Measurements from ENCODE around the gene EIF4G3. TPM values are rescaled to one million over a fixed set of nuclear protein-coding genes. Genes with fewer than 3 reads are reported as not detected.

The EIF4G3 gene
- total and polyA plus RNA-seq, 2 donors (not counting 3 experiments of a cell fraction or from before 2014, with no cell fraction given), result 40.7 to 78.5 TPM

DNA sequence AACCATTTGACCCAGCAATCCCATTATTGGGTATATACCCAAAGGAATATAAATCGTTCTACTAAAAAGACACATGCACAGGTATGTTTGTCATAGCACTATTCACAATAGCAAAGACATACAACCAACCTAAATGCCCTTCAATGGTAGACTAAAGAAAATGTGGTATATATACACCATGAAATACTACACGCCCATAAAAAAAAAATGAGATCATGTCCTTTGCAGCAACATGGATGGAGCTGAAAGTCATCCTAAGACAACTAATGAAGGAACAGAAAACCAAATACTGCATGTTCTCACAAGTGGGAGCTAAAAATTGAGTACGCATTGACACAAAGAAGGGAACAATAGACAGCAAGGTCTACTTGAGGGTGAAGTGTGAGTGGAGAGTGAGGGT is 72.0 kb downstream of the EIF4G3 start:
- CTCF ChIA-PET, result interaction anchor here (1.3 kb wide), 1 partner anchor 14 kb away, joined by 3 read pairs; no protein-coding TSS in a partner anchor

DNA sequence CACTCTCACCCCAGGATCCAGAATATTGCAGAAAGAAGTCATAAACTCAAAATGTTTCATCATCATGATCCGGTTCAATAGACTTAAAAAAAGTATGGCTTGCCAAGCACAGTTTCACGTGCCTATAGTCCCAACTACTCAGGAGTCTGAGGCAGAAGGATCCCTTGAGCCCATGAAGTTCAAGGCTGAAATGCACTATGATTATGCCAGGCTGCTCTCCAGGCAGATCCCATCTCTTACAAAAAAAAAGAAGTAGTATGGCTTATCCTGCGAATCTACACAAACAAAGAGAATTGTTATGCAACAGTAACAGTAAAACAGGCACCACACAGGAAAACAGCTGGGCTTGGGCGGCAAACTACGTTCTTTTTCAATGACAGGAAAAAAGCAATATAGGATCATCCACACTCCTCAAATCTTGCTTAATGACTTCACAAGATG is 76.2 kb downstream of the EIF4G3 start:
- Histone ChIP-seq H3K27me3 (ENCODE audit: control insufficient read depth in 2 of 2, insufficient read depth in 2 of 2, low read length in 2 of 2) (no peaks in the 10 kb centered on the region), H3K9ac (replicated peaks; ENCODE audit: extremely low read depth, insufficient read depth, low read length) (no peak overlapping the region), H2AFZ (ENCODE audit: low read depth, low read length) (no peak overlapping the region), H3K9me3 (replicated peaks; ENCODE audit: control insufficient read depth, insufficient read depth, low read length) (no peaks in the 10 kb centered on the region), H3K4me1 (ENCODE audit: control insufficient read depth, extremely low read depth, insufficient read depth, low read length) (peaks cover 30% of the 10 kb centered on the region), H4K20me1 (replicated peaks; ENCODE audit: control insufficient read depth, extremely low read depth, insufficient read depth, low read length) (no peaks in the 10 kb centered on the region), H3K4me2 (ENCODE audit: insufficient read depth, low read length) (no peak overlapping the region), H3K27ac (ENCODE audit: insufficient read depth, low read depth, low read length) (no peak overlapping the region), H3K79me2 (ENCODE audit: control insufficient read depth, insufficient read depth, low read length) (peaks cover 28% of the 10 kb centered on the region), H3K9me1 (replicated peaks; ENCODE audit: control insufficient read depth, extremely low read depth, insufficient read depth, low read length) (no peaks in the 10 kb centered on the region), H3K4me3 (replicated peaks in 1 of 3; ENCODE audit: insufficient read depth in 1 of 3, low read depth in 1 of 3, low read length in 3 of 3) (no peak overlapping the region), H3K36me3 (ENCODE audit: control insufficient read depth in 2 of 2, extremely low read depth in 1 of 2, insufficient read depth in 2 of 2, low read length in 2 of 2) (no peaks in the 10 kb centered on the region)
- POLR2A ChIA-PET, result no interaction called here
- TF ChIP-seq FOS (IDR thresholded peaks at IDR 0.05; ENCODE audit: borderline replicate concordance, insufficient read depth, low read length) (no peak), GATA2 (IDR thresholded peaks at IDR 0.05; ENCODE audit: insufficient read depth, insufficient read length, low read depth, low read length) (no peak), MYC (IDR thresholded peaks at IDR 0.05; ENCODE audit: low read depth, low read length) (no peak), EZH2 (IDR thresholded peaks at IDR 0.05; ENCODE audit: borderline replicate concordance, low read depth, low read length, severe bottlenecking) (no peak), POLR2AphosphoS5 (IDR thresholded peaks at IDR 0.05; ENCODE audit: insufficient read depth, low read depth, low read length) (no peak), POLR2A (IDR thresholded peaks at IDR 0.05; ENCODE audit: low read depth, low read length) (no peak), JUN (IDR thresholded peaks at IDR 0.05; ENCODE audit: borderline replicate concordance, insufficient read depth, insufficient read length, low read depth) (no peak)
- TF ChIP-seq, protein P1, sequence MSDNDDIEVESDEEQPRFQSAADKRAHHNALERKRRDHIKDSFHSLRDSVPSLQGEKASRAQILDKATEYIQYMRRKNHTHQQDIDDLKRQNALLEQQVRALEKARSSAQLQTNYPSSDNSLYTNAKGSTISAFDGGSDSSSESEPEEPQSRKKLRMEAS (IDR thresholded peaks at IDR 0.05; ENCODE audit: insufficient read depth, insufficient read length), result no peak
- TF ChIP-seq, protein P2, sequence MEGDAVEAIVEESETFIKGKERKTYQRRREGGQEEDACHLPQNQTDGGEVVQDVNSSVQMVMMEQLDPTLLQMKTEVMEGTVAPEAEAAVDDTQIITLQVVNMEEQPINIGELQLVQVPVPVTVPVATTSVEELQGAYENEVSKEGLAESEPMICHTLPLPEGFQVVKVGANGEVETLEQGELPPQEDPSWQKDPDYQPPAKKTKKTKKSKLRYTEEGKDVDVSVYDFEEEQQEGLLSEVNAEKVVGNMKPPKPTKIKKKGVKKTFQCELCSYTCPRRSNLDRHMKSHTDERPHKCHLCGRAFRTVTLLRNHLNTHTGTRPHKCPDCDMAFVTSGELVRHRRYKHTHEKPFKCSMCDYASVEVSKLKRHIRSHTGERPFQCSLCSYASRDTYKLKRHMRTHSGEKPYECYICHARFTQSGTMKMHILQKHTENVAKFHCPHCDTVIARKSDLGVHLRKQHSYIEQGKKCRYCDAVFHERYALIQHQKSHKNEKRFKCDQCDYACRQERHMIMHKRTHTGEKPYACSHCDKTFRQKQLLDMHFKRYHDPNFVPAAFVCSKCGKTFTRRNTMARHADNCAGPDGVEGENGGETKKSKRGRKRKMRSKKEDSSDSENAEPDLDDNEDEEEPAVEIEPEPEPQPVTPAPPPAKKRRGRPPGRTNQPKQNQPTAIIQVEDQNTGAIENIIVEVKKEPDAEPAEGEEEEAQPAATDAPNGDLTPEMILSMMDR (IDR thresholded peaks at IDR 0.05; ENCODE audit: extremely low read depth in 1 of 2, insufficient read depth in 1 of 2, low read depth in 1 of 2, low read length in 2 of 2), result no peak
- intact Hi-C loops (cut with micrococcal nuclease), result no loop called here
- FAIRE-seq (peak; percentile 31), DNase-seq (ENCODE audit: low read depth, low spot score) (peak; percentile 75)
- BruUV-seq (replicated peaks), result no TSS peak
- CTCF ChIA-PET, result interaction anchor here (1.8 kb wide), 1 partner anchor 28 kb away, joined by 4 read pairs; no protein-coding TSS in a partner anchor
- dilution Hi-C loops (cut with MboI; ENCODE audit: extremely low pct_ligation_motif_present, low sequenced_read_pairs), result no loop called here

More for the DNA sequence above, 72.0 kb downstream of the EIF4G3 start:
- intact Hi-C loops (cut with micrococcal nuclease) (no loop called here), dilution Hi-C loops (cut with MboI; ENCODE audit: extremely low pct_ligation_motif_present, low sequenced_read_pairs) (no loop called here)
- Histone ChIP-seq H3K9me1 (replicated peaks; ENCODE audit: control insufficient read depth, extremely low read depth, insufficient read depth, low read length) (no peaks in the 10 kb centered on the region), H4K20me1 (replicated peaks; ENCODE audit: control insufficient read depth, extremely low read depth, insufficient read depth, low read length) (no peaks in the 10 kb centered on the region), H3K4me2 (ENCODE audit: insufficient read depth, low read length) (no peak overlapping the region), H3K4me1 (ENCODE audit: control insufficient read depth, extremely low read depth, insufficient read depth, low read length) (peaks cover 17% of the 10 kb centered on the region), H3K27me3 (ENCODE audit: control insufficient read depth in 2 of 2, insufficient read depth in 2 of 2, low read length in 2 of 2) (no peaks in the 10 kb centered on the region), H3K27ac (ENCODE audit: insufficient read depth, low read depth, low read length) (no peak overlapping the region), H3K9me3 (replicated peaks; ENCODE audit: control insufficient read depth, insufficient read depth, low read length) (no peaks in the 10 kb centered on the region), H2AFZ (ENCODE audit: low read depth, low read length) (no peak overlapping the region), H3K9ac (replicated peaks; ENCODE audit: extremely low read depth, insufficient read depth, low read length) (no peak overlapping the region), H3K36me3 (ENCODE audit: control insufficient read depth in 2 of 2, extremely low read depth in 1 of 2, insufficient read depth in 2 of 2, low read length in 2 of 2) (no peaks in the 10 kb centered on the region), H3K79me2 (ENCODE audit: control insufficient read depth, insufficient read depth, low read length) (peaks cover 14% of the 10 kb centered on the region), H3K4me3 (replicated peaks in 1 of 3; ENCODE audit: insufficient read depth in 1 of 3, low read depth in 1 of 3, low read length in 3 of 3) (no peak overlapping the region)
- TSS peak; percentile 3 for BruUV-seq (replicated peaks)
- POLR2A ChIA-PET, result interaction anchor here (0.6 kb wide), 1 partner anchor 565 kb away, joined by 3 read pairs; no protein-coding TSS in a partner anchor
- no peak for DNase-seq (ENCODE audit: low read depth, low spot score)
- no peak for FAIRE-seq
- no peak for TF ChIP-seq JUN (IDR thresholded peaks at IDR 0.05; ENCODE audit: borderline replicate concordance, insufficient read depth, insufficient read length, low read depth)
- TF ChIP-seq, protein P1 (IDR thresholded peaks at IDR 0.05; ENCODE audit: insufficient read depth, insufficient read length), result no peak
- TF ChIP-seq POLR2A (IDR thresholded peaks at IDR 0.05; ENCODE audit: low read depth, low read length), result no peak
- TF ChIP-seq, protein P2 (IDR thresholded peaks at IDR 0.05; ENCODE audit: extremely low read depth in 1 of 2, insufficient read depth in 1 of 2, low read depth in 1 of 2, low read length in 2 of 2), result no peak

Measured in endothelial cell of umbilical vein (primary cell).